H1 (cell line): ENCODE data around the gene CDKL4. TPM values are rescaled to one million over a fixed set of nuclear protein-coding genes. Genes with fewer than 3 reads are reported as not detected.

ENCODE experiments used
- CTCF ChIA-PET: fragments of 300-600 bp; sonication (Branson Sonifier 250); formaldehyde crosslinking; loops from one replicate; lab custom pipeline; 2021; ENCODE audit not compliant: partially characterized antibody; lab: Charles Lee
- POLR2A ChIA-PET: fragments of 300-600 bp; sonication (Branson Sonifier 250); formaldehyde crosslinking; loops from one replicate; lab custom pipeline; 2021; ENCODE audit warnings: inconsistent platforms; ENCODE audit not compliant: partially characterized antibody; lab: Charles Lee
- DNase-seq, 2 experiments: peaks; one replicate each; pipeline versions ENCODE4 v3.0.0 to v3.0.0-alpha.2; 2010 to 2022; ENCODE audit warnings: low spot score in 2 of 2, low read depth in 1 of 2, mixed read lengths in 1 of 2
- FAIRE-seq: peaks from 2 replicates; lab custom pipeline; 2011; peaks lifted over from hg19 to GRCh38; lab: Jason Lieb, UNC
- H2AFZ ChIP-seq: 2 replicates; pipeline ENCODE4 v1.8.1; 2012; ENCODE audit warnings: low read length, inconsistent platforms
- H2AK5ac ChIP-seq: 2 replicates; pipeline ENCODE4 v1.6.1; 2013; ENCODE audit warnings: low read depth, low read length
- H2BK120ac ChIP-seq: replicated peaks from 2 replicates; pipeline ENCODE3; 2013; ENCODE audit warnings: low read depth, low read length, inconsistent platforms
- H2BK12ac ChIP-seq: 2 replicates; pipeline ENCODE4 v1.6.1; 2013; ENCODE audit warnings: low read depth, low read length
- H2BK15ac ChIP-seq: 2 replicates; pipeline ENCODE4 v1.6.1; 2013; ENCODE audit warnings: low read length
- H2BK20ac ChIP-seq: 2 replicates; pipeline ENCODE4 v1.6.1; 2013; ENCODE audit warnings: low read length
- H2BK5ac ChIP-seq: 2 replicates; pipeline ENCODE4 v1.6.1; 2013; ENCODE audit warnings: low read depth, low read length
- H3K14ac ChIP-seq: 2 replicates; pipeline ENCODE4 v1.6.1; 2013; ENCODE audit warnings: inconsistent platforms; ENCODE audit not compliant: insufficient read length
- H3K18ac ChIP-seq: 2 replicates; pipeline ENCODE4 v1.6.1; 2013; ENCODE audit warnings: low read length; ENCODE audit errors: extremely low read depth
- H3K23ac ChIP-seq: 2 replicates; pipeline ENCODE4 v1.6.1; 2013; ENCODE audit warnings: inconsistent platforms; ENCODE audit not compliant: insufficient read length
- H3K23me2 ChIP-seq: 2 replicates; pipeline ENCODE4 v1.6.1; 2013; ENCODE audit warnings: low read depth, low read length
- H3K27ac ChIP-seq: 2 replicates; pipeline ENCODE4 v1.6.1; 2011; ENCODE audit warnings: low read depth, low read length, inconsistent platforms
- H3K27me3 ChIP-seq, 4 experiments: replicated peaks in 1 of 4; 1 replicate in 1 of 4; 2 replicates in 3 of 4; pipeline versions ENCODE4 v1.6.1 to v1.8.1; 2011 to 2013; ENCODE audit warnings: low read length in 3 of 4, mild to moderate bottlenecking in 3 of 4, inconsistent platforms in 2 of 4, mixed read lengths in 2 of 4, moderate library complexity in 1 of 4; ENCODE audit not compliant: control insufficient read depth in 3 of 4, insufficient read depth in 3 of 4; ENCODE audit errors: extremely low read depth in 1 of 4
- H3K36me3 ChIP-seq, 4 experiments: 2 replicates each; pipeline versions ENCODE4 v1.6.1 to v1.8.1; 2011 to 2013; ENCODE audit warnings: mild to moderate bottlenecking in 4 of 4, low read length in 3 of 4, moderate library complexity in 2 of 4, control low read depth in 1 of 4, inconsistent platforms in 1 of 4; ENCODE audit not compliant: insufficient read depth in 4 of 4, control insufficient read depth in 2 of 4
- H3K4ac ChIP-seq: replicated peaks from 2 replicates; pipeline ENCODE3; 2013; ENCODE audit warnings: low read length, low read depth, mixed read lengths, inconsistent platforms; ENCODE audit not compliant: insufficient read length
- H3K4me1 ChIP-seq, 4 experiments: replicated peaks in 1 of 4; 1 replicate in 1 of 4; 2 replicates in 3 of 4; pipeline versions ENCODE4 v1.6.1 to v1.8.1; 2011 to 2013; ENCODE audit warnings: low read length in 3 of 4, inconsistent platforms in 2 of 4, mixed read lengths in 1 of 4; ENCODE audit not compliant: insufficient read depth in 4 of 4, control insufficient read depth in 3 of 4
- H3K4me2 ChIP-seq, 2 experiments: 2 replicates each; pipeline versions ENCODE4 v1.6.1 to v1.8.1; 2011 to 2013; ENCODE audit warnings: low read depth in 2 of 2, low read length in 2 of 2, control low read depth in 1 of 2, inconsistent platforms in 1 of 2, mild to moderate bottlenecking in 1 of 2; ENCODE audit not compliant: insufficient read depth in 1 of 2
- H3K4me3 ChIP-seq, 4 experiments: fragments of 200-600, 300-600 bp in 1 of 4; sonication (generic), shearing (Covaris generic), sonication (Bioruptor Twin) in 1 of 4; 2 replicates each; pipeline versions ENCODE4 v1.5.1 to v1.8.1; 2011 to 2016; ENCODE audit warnings: low read length in 4 of 4, low read depth in 3 of 4, control low read depth in 2 of 4, inconsistent platforms in 2 of 4, mild to moderate bottlenecking in 2 of 4, mixed read lengths in 1 of 4, moderate library complexity in 1 of 4; ENCODE audit not compliant: insufficient read depth in 2 of 4; ENCODE audit errors: extremely low read depth in 1 of 4
- H3K56ac ChIP-seq: replicated peaks from 2 replicates; pipeline ENCODE3; 2013; ENCODE audit warnings: low read depth, mild to moderate bottlenecking, mixed read lengths, low read length, inconsistent platforms; ENCODE audit not compliant: insufficient read length
- H3K79me1 ChIP-seq: 2 replicates; pipeline ENCODE4 v1.6.1; 2013; ENCODE audit warnings: low read depth, low read length, control low read depth
- H3K79me2 ChIP-seq, 2 experiments: 2 replicates each; pipeline versions ENCODE4 v1.6.1 to v1.8.1; 2012 to 2013; ENCODE audit warnings: low read length in 2 of 2, mild to moderate bottlenecking in 2 of 2, inconsistent platforms in 1 of 2; ENCODE audit not compliant: insufficient read depth in 2 of 2, control insufficient read depth in 1 of 2
- H3K9ac ChIP-seq, 4 experiments: replicated peaks in 1 of 4; 1 replicate in 1 of 4; 2 replicates in 3 of 4; pipeline versions ENCODE4 v1.6.1 to v1.8.1; 2011 to 2013; ENCODE audit warnings: low read depth in 3 of 4, low read length in 3 of 4, control low read depth in 2 of 4, mild to moderate bottlenecking in 2 of 4, moderate library complexity in 2 of 4, inconsistent platforms in 1 of 4; ENCODE audit errors: extremely low read depth in 1 of 4
- H3K9me3 ChIP-seq, 2 experiments: 2 replicates each; pipeline versions ENCODE4 v1.6.1 to v1.8.1; 2012 to 2013; ENCODE audit warnings: mild to moderate bottlenecking in 2 of 2, moderate library complexity in 2 of 2, control low read depth in 1 of 2, inconsistent platforms in 1 of 2, low read depth in 1 of 2, low read length in 1 of 2, mixed read lengths in 1 of 2; ENCODE audit not compliant: insufficient read depth in 2 of 2
- H4K20me1 ChIP-seq, 2 experiments: replicated peaks in 1 of 2; 2 replicates each; pipeline versions ENCODE3 to v1.8.1; 2011 to 2013; ENCODE audit warnings: inconsistent platforms in 2 of 2, low read length in 2 of 2, mild to moderate bottlenecking in 1 of 2; ENCODE audit not compliant: insufficient read depth in 2 of 2, control insufficient read depth in 1 of 2
- H4K5ac ChIP-seq: 2 replicates; pipeline ENCODE4 v1.6.1; 2013; ENCODE audit warnings: low read length, low read depth, mixed read lengths, inconsistent platforms; ENCODE audit not compliant: insufficient read length
- H4K8ac ChIP-seq: 2 replicates; pipeline ENCODE4 v1.8.0; 2013; ENCODE audit warnings: mild to moderate bottlenecking, moderate library complexity, low read length, inconsistent platforms; ENCODE audit not compliant: insufficient read depth; ENCODE audit errors: extremely low read depth
- H4K91ac ChIP-seq: replicated peaks from 2 replicates; pipeline ENCODE3; 2013; ENCODE audit warnings: low read length, mixed read lengths, inconsistent platforms; ENCODE audit not compliant: insufficient read length
- CBX8 ChIP-seq: fragments of 300-800, 300-1000 bp; sonication (generic); IDR thresholded peaks from 2 replicates; pipeline ENCODE4 v1.7.1; 2016; ENCODE audit warnings: low read depth, low read length, borderline replicate concordance
- CEBPB ChIP-seq: IDR thresholded peaks from 2 replicates; pipeline ENCODE4 v1.6.1; 2012; ENCODE audit warnings: low read depth, low read length
- E2F6 ChIP-seq: IDR thresholded peaks from 2 replicates; pipeline ENCODE4 v1.6.1; 2012; ENCODE audit warnings: inconsistent platforms
- EZH2 ChIP-seq: fragments of 200-600 bp; sonication (generic); IDR thresholded peaks from 2 replicates; pipeline ENCODE4 v1.7.1; 2012; ENCODE audit warnings: low read depth, mild to moderate bottlenecking, moderate library complexity, low read length, inconsistent platforms; ENCODE audit not compliant: severe bottlenecking
- JUN ChIP-seq: IDR thresholded peaks from 2 replicates; pipeline ENCODE4 v1.6.1; 2011; ENCODE audit warnings: low read depth, mild to moderate bottlenecking, improper control_type of control experiment, low read length
- RAD21 ChIP-seq, 2 experiments: IDR thresholded peaks in 1 of 2; conservative IDR thresholded peaks in 1 of 2; 2 replicates each; pipeline ENCODE4 v1.6.1; 2011; ENCODE audit warnings: low read depth in 2 of 2, low read length in 2 of 2, improper control_type of control experiment in 1 of 2, inconsistent platforms in 1 of 2, mild to moderate bottlenecking in 1 of 2, moderate library complexity in 1 of 2
- SP4 ChIP-seq: IDR thresholded peaks from 2 replicates; pipeline ENCODE4 v1.6.1; 2012; ENCODE audit warnings: low read length, inconsistent platforms
- YY1 ChIP-seq: IDR thresholded peaks from 2 replicates; pipeline ENCODE4 v1.6.1; 2011; ENCODE audit warnings: low read depth, mild to moderate bottlenecking, low read length
- WGBS, 2 experiments: shearing (Covaris generic) in 1 of 2; methylation state at CpG; one replicate each; pipeline versions ENCODE4 v1.1.6 to v1.1.7; 2013 to 2015; ENCODE audit warnings: low lambda C conversion rate in 2 of 2, mixed read lengths in 2 of 2, inconsistent platforms in 1 of 2, low coverage in 1 of 2, missing lambda C conversion rate in 1 of 2; ENCODE audit not compliant: insufficient replicate concordance in 2 of 2, insufficient coverage in 1 of 2, insufficient read length in 1 of 2; ENCODE audit errors: extremely low coverage in 1 of 2, missing lambda C conversion rate in 1 of 2; 5-methylcytosine and 5-hydroxymethylcytosine counted together
- polyA plus RNA-seq, 7 experiments: library from polyadenylated mRNA; depleted of rRNA in 3 of 7; stranded (reverse) in 5 of 7; unstranded in 2 of 7; fragments of >200 nt in 5 of 7; fragments of 200-250 nt in 2 of 7; gene quantifications; 1 replicate in 5 of 7; 2 replicates in 1 of 7; 4 replicates in 1 of 7; pipeline versions ENCODE4 v1.2.1 to v1.2.3, GENCODE V29; 2011 to 2013; ENCODE audit warnings: missing spikeins in 2 of 7, mixed read lengths in 2 of 7
- total RNA-seq: library from RNA; stranded (reverse); fragmentation: NEBNext Ultra II Directional; extraction: Animal tissue kit (Norgen Biotek cat#: 25700); gene quantifications from 2 replicates; pipeline ENCODE4 v1.2.1, GENCODE V29; 2021

The CDKL4 gene
- total and polyA plus RNA-seq, 2 of the 8 experiments (the other 6 are each of a cell fraction or from before 2014, with no cell fraction given), result not detected

GRCh38 chr2:39144416-39144815, 99.4 kb downstream of the CDKL4 start:
- Histone ChIP-seq H3K9ac (no peak overlapping the region), H3K4me3 (no peak overlapping the region), H3K36me3 (no peaks in the 10 kb centered on the region), H3K4ac (no peak overlapping the region), H3K23me2 (no peaks in the 10 kb centered on the region), H3K27ac (no peak overlapping the region), H4K8ac (no peak overlapping the region), H3K18ac (no peak overlapping the region), H4K5ac (no peak overlapping the region), H2BK120ac (no peak overlapping the region), H2BK15ac (no peak overlapping the region), H2BK20ac (no peak overlapping the region), H2AFZ (no peak overlapping the region), H3K27me3 (no peaks in the 10 kb centered on the region), H2BK5ac (no peak overlapping the region), H3K9me3 (no peaks in the 10 kb centered on the region), H3K79me2 (no peaks in the 10 kb centered on the region), H3K23ac (no peak overlapping the region), H2AK5ac (no peak overlapping the region), H2BK12ac (no peak overlapping the region), H3K79me1 (no peaks in the 10 kb centered on the region), H4K91ac (no peak overlapping the region), H3K4me1 (peaks cover 0 to 3% (median 2%) of the 10 kb centered on the region in 4 experiments; a peak in 4 of 7 replicates), H3K14ac (no peak overlapping the region), H3K56ac (no peak overlapping the region), H4K20me1 (no peaks in the 10 kb centered on the region), H3K4me2 (no peak overlapping the region)
- ChIA-PET POLR2A (no interaction called here), CTCF (interaction anchor here (0.7 to 1.3 kb wide), 2 partner anchors 16 to 174 kb away, joined by 3 to 4 read pairs; no protein-coding TSS in a partner anchor)
- DNase-seq, result no peak
- FAIRE-seq, result no peak
- WGBS, 2 experiments, result 94% methylated on average over 5 of the region's 5 CpGs; no CpG with 5 or more reads in 1 of the 2 experiments
- TF ChIP-seq YY1 (no peak), CEBPB (no peak), RAD21 (IDR thresholded peaks at IDR 0.05 in 1 of 2, conservative IDR thresholded peaks at IDR 0.05 in 1 of 2; ENCODE audit: low read depth in 2 of 2, low read length in 2 of 2) (no peak), CBX8 (no peak), JUN (no peak), E2F6 (no peak), EZH2 (no peak), SP4 (no peak)
